ENCODE results near the gene DRD2.

The DRD2 gene

DNA sequence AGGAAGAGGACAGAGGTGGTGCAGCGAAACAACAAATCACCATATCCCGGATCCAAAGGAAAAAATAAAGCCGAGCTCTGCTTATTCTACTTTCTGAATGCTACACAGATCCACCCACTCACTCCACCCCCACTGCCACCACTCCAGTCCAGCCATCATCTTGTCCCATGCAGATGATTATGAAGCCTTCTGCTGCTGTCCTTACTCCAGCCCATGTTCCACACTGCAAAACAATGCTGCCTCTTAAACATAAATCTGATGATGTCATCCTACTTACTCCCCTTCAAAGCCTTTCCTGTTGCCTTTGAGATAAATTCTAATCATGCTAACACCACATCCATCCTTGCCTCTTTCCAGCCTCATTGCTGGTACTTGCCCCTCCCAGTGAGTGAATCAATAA is 6.5 kb upstream of the DRD2 start:
- no peak for DNase-seq

DNA sequence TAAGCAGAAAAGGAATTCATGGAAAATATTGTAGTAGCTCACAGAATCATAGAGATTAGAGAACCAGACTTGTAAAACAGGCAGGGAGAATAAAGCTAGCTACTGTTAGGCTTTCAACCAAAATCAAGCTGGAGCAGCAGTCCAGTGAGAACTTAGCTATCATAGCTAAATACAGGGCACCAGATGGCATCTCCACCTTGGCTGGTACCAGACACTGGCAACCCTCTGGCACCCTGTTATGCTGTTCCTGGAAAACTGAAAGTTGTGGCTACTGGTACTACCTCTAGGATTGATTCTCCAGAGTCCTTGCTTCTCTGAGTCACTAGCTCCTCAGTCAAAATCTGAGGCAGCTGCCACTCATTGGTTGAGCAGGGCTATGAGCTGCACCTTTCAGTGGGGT is 6.0 kb upstream of the DRD2 start:
- no peak for DNase-seq

DNA sequence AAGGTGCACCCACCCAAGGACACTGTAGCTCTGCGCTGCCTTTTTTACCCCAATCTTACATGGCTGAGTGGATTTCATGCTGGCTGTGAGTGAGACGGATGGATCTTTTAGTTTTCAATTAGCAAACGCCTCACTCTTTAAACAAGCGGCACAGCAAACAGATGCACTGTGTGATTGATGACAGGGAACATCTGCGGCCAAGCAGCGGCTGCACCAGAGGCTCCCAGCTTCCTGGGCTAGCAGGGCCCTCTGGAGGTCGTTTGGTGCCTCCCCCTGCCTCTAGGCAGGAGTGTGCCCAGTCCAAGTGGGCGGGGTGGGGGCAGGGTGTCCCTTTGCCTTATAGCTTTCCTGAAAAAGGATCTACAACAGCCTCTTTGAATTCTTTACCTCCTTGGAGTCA is 2.1 kb upstream of the DRD2 start:
- DNase-seq, result no peak

DNA sequence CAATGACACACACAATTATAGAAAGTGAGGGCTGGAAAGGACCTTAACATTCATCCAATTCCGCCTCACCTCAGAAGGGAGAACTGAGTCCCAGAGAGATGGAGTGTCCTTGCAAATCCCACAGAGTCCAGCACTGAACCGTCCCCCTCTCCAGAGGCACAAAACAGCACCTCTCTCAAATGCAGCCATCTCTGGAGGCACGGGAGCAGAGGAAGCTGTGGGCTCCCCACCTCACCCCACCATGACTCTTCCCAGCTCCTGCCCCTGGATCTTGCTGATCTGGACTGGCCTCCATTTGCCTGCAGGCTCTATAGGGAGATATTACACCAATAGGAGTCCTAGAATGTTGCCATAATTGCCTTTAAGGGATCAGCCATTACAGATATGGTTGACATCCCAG is 1.4 kb upstream of the DRD2 start:
- DNase-seq, result no peak

DNA sequence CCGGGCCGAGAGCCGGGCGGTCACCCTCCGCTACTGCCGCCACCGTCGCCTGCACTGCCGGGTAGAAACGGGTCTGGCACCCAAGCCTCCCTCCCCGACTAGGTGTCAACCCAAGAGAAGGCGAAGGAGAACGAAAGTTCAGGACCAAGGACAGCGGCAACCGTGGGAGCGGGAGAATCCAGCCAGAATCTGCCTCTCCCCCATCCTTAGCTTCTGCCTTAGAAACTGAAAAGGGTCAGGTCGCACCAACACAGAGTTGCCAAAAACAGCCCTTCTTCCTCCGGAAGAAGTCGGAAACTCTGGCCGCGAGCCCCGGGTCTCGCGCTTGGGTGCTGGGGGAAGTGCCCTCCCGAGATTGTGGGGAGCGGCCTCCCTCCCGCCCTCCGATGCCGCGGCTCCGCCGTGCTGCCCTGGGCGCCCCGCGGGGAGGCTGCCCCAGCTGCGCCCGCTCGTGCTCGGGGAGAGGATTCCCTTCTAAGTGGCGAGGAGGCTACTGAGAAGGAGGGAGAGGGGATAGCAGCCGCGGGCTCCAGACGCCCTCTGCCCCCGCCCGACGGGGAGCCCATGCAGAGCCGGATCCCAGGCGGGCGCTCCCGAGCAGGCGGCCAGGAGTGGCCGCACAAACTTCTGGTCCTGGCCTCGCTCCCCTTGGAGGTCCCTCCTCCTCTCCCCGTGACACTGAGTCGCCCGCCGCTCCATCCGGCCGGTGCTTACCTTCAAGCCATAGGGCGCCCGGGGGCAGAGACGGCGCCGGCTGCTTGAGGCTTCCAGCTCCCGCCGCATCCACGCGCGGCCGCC is 637 bp downstream of the DRD2 start:
- DNase-seq, result peak; percentile 19

DNA sequence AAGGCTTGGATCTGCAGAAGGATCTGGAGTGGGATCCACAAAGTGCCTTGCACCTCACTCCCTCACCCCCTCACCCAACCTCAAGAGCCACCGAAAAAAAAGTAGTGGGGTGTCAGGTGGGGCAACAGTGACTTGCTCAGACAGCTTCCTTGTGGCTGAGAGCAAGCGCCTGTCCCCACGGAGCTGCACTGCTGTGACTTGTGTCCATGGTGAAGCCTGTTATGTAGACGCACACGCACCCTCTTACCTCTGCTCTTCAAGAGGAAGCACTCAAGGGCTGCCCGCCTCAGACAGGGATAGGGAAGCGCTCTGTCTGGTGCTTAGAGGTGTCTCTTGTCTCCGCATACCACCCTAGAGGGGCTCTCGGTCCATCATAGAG is 1.2 kb downstream of the DRD2 start:
- DNase-seq, result no peak

DNA sequence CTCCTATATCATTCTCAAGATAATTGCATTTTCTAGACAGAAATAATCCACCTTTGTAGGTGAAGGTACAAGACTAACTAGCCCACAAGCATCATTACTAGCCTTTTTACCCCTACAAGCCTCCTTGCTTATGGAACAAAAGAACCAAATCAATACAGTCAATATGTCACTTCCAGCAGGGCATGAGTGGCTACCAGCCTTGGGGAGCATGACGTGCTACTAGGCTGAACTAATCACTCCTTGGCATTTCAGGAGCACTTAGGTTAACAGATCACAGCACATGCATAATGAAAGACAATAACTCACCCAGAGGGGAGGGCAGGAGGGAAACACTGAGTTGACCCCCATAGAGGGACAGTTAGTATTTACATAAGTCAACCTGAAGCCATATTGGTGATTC is 2.7 kb downstream of the DRD2 start:
- DNase-seq, result no peak

DNA sequence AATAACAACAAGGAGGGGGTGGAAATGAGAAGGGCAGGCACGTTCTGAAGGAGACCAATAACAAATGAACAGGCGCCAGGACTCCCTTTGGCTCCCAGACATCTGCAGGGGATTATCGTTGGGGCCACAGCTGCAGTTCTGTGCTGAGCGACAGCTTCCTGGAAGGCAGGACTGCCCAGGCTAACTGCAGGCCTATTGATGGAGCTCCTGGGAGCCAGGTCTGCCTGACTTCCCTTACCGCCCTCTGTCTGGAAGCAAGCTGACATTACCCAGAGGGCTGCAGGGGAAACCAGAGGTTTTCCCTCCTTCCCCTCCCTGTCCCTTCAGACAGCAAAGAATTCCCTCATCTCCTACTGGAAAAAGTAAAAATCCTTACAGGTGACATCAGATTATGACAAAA is 5.0 kb downstream of the DRD2 start:
- DNase-seq, result no peak

DNA sequence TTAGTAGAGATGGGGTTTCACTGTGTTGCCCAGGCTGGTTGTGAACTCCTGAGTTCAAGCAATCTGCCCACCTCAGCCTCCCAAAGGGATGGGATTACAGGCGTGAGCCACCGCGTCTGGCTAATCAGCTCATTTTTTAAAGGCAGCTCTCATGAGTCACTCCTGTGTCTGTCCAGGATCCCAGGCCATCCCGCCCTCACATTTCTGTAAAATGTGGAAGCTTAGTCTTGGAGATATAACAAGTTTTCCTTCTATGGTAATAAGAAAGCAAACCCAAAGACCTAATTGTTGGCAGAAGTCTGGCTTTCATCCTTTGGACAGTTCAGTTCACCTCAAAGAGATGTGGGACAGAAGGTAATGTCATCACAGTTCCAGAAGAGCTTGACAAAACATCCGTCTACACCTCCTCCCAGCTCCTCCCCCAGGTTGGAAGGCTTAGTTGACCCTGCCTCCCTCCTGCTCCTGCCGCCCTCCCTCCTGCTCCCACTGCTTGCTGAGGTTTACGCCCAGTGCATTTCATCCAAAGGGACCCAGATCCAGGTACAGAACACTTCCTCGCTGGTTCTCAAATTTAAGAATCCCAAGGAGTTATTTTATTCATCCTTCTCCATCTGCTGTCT is 6.4 kb downstream of the DRD2 start:
- DNase-seq, result no peak

DNA sequence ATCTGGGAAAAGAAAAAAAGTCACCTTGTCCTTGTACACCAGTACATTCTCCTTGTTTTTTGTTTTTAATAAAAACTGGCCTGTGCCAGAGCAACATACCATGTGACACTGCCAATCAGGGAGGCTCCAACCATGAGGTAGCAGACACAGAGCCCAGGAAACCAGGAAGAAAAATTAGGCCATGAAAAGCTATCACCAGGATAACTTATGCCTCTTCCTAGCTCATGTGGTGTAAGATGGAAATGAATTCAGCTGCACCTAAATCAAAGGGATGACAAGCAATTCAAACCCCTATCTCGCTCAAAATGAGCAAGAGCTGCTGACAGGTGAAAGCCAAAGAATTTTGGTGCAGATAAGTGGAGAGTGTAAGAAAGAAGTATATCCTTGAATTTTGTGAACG is 7.7 kb downstream of the DRD2 start:
- no peak for DNase-seq

DNA sequence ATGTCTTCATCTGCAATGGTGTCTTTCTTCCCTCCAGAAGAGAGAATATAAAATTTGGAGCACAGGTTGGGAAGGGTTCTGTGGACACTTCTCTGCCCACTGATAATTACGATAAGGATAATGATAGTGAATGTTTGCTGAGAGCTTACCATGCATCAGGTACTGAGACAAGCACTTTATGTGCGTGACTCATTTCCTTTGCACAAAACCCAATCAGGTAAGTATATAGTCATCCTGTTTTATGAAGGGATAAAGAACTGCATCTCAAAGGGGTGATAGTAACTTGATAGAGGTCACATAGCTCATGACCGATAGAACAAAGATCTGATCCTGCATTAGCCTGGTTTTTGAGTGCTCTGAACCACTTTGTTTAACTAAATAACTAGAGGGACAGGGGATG is 9.4 kb downstream of the DRD2 start:
- DNase-seq, result no peak

DNA sequence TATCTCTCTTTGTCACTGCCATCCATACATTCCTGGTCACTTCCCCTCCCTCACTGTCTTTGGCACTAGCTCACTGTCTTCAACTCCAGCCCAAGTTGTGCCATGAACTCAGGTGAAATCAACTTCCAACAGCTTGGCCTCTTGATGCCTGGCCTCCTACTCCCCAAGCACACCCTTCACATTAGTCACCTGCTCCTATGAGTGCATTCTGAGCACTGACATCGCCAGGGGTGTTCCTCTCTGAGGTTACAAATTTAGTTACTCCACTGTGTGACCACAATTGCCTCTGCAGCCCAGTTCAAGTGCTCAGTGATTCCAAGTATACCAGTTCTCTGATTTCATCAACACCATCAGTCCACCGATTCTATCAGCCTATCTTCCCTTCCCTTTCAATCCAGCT is 10.8 kb downstream of the DRD2 start:
- DNase-seq, result no peak

DNA sequence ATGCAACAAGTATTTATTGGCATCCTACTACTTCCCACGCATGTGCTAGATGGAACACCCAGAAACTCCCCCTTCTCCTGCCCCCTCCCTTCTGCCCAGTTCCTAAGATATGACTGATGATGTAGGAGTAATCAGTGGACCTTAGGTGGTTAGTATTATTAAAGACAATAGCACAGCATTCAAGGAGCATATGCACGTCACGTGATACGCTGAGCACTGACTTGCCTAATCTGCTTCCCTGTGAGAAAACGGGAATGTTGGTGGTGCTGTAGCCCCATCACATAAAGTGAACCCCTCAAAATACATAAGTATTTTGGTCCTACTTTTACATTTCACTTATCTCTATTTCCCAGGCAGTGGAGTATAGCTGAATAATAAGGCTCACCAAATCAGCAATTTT is 12.4 kb downstream of the DRD2 start:
- DNase-seq, result no peak

DNA sequence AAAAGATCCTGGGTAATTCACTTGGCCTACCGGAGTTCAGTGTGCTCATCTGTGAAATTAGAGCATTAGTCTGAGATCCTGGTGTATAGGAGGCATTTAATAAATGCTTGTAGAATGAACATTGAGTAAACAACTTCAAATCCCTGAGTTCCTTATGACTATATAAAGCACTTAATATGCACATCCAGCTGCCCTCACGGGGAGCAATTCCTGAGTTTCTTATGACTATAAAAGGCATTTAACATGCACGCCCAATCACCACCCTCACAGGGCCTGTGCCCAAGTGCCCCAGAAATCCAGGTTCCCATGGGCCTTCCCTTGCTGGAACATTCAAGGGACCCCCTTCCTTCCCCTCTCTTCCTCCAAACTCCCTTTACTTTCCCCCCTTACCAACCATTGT is 13.6 kb downstream of the DRD2 start:
- DNase-seq, result no peak

DNA sequence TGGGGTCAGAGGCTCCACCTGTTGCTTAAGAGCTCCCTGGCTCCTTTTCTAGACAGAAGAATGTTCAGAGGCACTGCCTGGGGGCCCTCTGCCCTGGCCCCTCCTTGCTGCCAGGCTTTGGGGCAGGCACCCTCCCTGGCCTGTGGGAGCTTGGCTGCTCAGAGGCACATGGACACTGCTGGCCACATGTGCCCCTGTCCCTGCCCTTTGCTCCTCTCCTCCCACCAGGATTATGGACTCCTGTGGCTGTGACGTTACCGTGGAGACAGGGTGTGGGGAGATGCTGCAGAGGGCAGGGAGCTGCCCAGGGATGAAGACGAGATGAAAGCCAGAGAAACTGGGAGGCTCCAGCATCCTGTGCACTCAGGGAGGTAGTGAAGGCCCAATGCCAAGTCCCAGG is 14.7 kb downstream of the DRD2 start:
- no peak for DNase-seq

DNA sequence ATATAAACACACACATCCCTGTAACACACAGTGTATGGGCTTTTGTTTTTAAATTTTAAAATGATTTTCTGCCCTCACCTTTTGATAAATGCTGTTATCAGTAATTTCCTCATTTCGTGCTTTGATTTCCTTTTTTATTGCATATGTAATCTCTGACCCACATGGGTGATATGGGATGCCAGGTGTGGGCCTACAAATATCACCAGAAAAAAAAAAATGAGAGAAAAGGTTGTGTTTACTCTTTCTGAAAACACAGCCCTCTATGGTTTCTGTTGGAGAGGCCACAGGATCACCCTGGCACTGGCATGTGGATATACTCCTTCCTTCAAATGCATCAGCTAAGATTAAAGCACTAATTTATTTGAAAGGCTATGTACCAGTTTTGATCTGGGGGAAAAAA is 17.0 kb downstream of the DRD2 start:
- no peak for DNase-seq

DNA sequence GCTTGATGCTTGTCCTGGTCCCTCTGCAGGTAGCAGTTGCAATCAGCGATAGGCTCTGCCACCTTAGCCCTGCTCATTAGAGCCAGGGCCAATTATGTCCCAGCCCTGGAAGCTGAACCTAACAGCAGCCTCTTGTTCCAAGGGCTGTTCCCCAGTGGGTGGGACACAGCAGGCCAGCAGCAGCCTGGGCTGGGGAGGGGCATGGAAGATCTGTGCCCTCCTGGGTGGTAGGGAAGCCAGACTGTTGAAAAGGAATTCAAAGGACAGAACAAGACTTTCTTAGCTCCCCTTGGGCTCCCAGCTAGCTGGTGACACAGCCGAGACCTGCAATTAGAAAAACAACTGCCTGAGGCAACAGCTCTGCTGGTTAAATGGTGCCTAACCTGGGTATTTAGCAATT is 17.4 kb downstream of the DRD2 start:
- no peak for DNase-seq

DNA sequence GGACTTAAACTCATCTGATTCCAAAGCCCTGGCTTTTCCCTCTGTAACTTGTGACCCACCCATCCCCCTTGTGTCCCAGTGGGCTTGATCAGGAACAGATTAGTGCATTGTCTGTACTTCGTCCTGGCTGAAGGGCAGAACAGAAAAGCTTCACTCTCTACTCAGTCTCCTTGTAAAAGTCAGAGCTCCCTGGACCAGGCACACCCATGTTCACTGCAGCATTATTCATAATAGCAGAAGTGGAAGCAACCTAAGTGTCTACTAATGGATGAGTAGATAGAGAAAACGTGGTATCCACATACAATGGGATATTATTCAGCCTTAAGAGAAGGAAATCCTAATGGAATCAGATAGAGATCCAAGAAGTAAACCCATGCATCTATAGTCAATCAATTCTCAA is 20.7 kb downstream of the DRD2 start:
- DNase-seq, result no peak

DNA sequence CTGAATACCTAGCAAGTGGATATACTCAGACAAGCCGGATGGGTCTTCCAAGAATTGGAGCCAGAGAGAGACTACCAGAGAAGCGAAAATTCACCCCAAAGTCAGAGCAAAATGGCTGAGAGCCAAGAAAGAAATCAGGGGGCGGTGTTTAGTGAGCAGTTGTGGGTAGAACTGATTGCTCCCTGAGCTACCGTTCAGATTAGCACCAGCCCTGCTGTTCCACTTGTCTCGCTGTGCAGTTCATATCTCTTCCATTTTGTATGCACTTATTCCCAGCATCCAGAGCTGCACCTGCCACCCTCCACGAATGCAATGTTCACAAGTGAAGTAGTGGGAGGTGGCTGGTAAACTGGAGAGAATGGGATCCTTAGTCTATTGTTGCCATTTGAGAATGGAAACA is 25.5 kb downstream of the DRD2 start:
- no peak for DNase-seq

DNA sequence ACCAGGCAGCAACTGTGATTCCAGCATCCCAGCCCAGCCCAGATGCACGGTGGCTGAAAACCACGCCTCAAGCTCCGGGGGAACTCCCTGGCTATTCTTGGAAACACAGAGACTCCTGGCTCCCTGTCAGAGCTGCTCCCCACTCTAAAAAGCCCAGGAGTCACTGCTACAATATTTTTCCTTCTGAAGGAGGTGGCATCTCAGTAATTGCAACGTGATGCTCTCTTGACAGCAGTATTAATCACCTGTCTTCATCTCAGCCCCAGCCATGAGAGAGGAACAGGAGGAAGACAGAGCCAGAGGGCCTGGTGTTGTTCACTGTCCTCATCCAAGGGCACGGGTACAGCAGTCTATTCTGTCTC is 26.9 kb downstream of the DRD2 start:
- no peak for DNase-seq

DNA sequence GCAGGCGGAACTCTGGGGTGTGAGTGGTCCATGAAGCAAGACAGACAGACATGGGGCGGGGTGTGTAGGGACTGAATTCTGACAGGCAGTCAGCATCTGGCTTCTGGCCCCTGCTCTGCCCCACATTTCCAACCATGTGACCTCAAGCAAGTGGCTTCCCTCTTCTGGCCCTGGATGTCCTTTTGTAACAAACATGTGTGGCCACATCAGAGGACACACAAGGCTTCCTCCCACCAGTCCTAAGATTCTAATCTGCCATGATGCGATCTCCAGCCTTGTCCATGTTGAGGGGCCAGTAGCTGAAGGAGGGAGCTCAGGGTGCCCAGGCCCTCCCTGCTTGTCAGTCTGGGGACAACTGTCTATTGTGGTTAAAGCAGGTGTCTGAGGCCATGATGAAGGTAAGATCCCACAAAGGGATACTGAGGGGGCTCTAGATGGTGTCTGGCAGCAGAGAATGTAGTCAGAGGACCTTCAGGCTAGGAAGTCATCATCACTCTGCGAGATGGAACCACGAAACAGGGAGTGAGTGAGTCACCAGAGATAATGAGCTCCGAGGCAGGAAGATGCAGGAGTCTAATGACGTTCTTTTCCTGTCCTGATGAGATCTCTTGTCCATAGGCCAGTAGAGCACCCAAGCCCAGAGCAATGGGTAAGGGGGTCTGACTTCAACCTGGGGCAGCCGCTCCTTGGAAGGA is 27.4 kb downstream of the DRD2 start:
- DNase-seq, result no peak

DNA sequence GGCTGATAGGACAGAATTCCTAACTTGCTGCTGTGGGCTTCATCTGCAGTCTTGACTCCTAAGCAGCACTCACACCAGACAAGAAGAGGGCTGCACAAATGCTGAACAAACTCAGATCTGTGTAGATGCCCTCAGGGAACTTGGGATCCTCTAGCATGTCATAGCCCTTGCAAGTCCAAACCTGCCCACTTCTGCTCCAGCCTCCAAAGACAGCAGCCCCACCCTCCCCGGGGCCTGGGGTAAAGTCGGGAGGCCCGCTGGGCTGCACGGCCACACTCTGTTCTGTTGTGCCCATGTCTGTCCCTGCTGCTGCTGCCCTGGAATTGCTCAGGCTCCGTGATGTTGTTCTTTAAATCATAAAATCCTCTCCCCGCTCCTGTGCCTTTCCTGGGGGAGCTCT is 28.3 kb downstream of the DRD2 start:
- no peak for DNase-seq

DNA sequence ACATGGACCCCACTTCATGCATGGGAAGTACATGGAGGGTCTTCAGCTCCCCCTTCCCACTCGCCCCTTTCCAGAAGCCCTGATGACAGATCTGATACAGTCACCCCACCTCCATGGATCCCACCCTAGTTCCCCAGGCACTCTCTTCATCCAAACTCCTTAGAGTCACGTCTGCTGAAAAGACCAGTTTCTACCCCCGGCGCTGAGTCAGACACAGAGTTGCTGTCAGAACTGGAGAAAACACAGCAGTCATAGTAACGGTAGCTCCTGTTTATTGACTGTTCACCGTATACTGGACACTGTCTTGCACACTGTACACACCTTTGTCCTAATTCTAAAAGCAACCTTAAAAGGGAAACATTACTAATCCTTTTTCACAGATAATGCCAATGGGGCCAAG is 29.1 kb downstream of the DRD2 start:
- DNase-seq, result no peak

DNA sequence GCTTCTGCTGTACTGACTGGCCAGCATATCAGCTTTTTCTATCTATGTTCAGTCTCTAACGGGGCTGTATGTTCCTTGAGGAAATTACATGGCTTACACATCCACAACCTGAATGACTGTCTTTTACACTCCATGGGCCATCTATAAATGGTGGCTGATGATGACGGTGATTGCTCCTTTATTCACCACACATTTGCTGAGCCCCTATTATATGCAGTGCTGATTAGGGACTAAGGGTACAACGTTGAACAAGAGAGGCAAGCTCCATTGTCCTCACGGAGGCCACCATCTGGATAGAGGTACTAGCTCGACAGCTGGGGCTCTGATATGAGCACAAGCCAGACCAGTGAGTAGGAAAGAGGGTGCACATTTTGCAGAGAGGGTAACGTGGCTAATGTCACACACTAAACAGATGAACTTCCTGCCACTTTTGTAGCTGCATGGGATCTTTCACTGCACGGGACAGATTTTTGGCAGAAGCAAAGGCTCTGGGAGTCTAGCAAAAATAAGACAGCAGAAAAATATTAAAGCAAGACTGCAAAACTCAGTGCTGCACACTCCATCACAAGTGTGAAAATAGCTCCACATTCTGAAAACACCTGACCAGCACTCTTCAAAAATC is 30.6 kb downstream of the DRD2 start:
- DNase-seq, result no peak
